Measurements from ENCODE around the gene MATN4.

DNA sequence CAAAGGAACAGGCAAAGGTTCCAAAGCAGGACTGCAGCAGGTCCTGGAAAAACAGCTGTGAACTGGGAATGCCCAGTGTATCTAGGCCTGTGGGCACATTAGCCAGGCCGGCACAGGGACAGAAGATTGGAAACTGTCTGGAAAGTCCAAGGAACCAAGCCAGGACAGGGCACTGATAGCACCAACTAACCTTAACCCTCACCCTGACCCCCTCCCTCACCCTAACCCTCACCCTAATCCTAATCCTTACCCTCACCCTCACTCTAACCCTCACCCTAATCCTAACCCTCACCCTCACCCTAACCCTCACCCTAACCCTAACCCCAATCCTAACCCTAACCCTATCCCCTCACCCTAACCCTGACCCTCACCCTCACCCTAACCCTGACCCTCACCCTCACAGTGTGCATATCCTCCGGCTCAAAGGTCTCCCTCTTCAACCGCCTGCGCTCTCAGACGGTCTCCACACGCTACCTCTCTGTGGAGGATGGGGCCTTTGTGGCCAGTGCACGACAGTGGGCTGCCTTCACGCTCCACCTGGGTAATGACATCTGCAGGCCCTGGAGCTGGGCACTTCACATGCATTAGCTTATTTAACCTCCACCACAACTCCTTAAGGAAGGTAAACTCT lies 5.1 kb upstream of the MATN4 start:
- TF ChIP-seq ESRRA (CRISPR knock-in tag; IDR thresholded peaks at IDR 0.05; ENCODE audit: low read depth): no peak
- TF ChIP-seq JUN (CRISPR knock-in tag; IDR thresholded peaks at IDR 0.05): no peak
- no peak for TF ChIP-seq GTF2F1 (IDR thresholded peaks at IDR 0.05; ENCODE audit: low read length)
- no peak for TF ChIP-seq ZNF274 (CRISPR knock-in tag; IDR thresholded peaks at IDR 0.05)
- no peak for TF ChIP-seq HOXA5 (CRISPR knock-in tag; IDR thresholded peaks at IDR 0.05)
- no peak for TF ChIP-seq ZNF138 (CRISPR knock-in tag; IDR thresholded peaks at IDR 0.05; ENCODE audit: low read depth)
- TF ChIP-seq, protein P1, sequence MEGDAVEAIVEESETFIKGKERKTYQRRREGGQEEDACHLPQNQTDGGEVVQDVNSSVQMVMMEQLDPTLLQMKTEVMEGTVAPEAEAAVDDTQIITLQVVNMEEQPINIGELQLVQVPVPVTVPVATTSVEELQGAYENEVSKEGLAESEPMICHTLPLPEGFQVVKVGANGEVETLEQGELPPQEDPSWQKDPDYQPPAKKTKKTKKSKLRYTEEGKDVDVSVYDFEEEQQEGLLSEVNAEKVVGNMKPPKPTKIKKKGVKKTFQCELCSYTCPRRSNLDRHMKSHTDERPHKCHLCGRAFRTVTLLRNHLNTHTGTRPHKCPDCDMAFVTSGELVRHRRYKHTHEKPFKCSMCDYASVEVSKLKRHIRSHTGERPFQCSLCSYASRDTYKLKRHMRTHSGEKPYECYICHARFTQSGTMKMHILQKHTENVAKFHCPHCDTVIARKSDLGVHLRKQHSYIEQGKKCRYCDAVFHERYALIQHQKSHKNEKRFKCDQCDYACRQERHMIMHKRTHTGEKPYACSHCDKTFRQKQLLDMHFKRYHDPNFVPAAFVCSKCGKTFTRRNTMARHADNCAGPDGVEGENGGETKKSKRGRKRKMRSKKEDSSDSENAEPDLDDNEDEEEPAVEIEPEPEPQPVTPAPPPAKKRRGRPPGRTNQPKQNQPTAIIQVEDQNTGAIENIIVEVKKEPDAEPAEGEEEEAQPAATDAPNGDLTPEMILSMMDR (CRISPR knock-in tag; IDR thresholded peaks at IDR 0.05): no peak
- TF ChIP-seq ADNP (CRISPR knock-in tag; IDR thresholded peaks at IDR 0.05): no peak
- TF ChIP-seq SATB2 (CRISPR knock-in tag; IDR thresholded peaks at IDR 0.05): no peak
- no peak for TF ChIP-seq ZBTB34 (CRISPR knock-in tag; IDR thresholded peaks at IDR 0.05)
- TF ChIP-seq ZNF124 (CRISPR knock-in tag; IDR thresholded peaks at IDR 0.05): no peak
- TF ChIP-seq MEIS2 (CRISPR knock-in tag; IDR thresholded peaks at IDR 0.05): no peak
- TF ChIP-seq ZSCAN30 (CRISPR knock-in tag; IDR thresholded peaks at IDR 0.05): no peak
- TF ChIP-seq CEBPB (IDR thresholded peaks at IDR 0.05; ENCODE audit: borderline replicate concordance, low read depth, low read length): no peak
